GM12872 (cell line): Measurements from ENCODE around the gene PEBP1.

Source experiments
- CTCF ChIP-seq: IDR thresholded peaks from 3 replicates; pipeline ENCODE4 v1.5.1; 2011; ENCODE audit warnings: low read depth, mild to moderate bottlenecking, low read length, moderate library complexity; ENCODE audit not compliant: insufficient read depth

The PEBP1 gene

GRCh38 chr12:118102609-118103008 is 33.3 kb upstream of the PEBP1 start:
- TF ChIP-seq CTCF, result no peak

- TF ChIP-seq CTCF, result no peak
These were observed 32.7 kb upstream of the PEBP1 start for GRCh38 chr12:118103201-118103600.

DNA sequence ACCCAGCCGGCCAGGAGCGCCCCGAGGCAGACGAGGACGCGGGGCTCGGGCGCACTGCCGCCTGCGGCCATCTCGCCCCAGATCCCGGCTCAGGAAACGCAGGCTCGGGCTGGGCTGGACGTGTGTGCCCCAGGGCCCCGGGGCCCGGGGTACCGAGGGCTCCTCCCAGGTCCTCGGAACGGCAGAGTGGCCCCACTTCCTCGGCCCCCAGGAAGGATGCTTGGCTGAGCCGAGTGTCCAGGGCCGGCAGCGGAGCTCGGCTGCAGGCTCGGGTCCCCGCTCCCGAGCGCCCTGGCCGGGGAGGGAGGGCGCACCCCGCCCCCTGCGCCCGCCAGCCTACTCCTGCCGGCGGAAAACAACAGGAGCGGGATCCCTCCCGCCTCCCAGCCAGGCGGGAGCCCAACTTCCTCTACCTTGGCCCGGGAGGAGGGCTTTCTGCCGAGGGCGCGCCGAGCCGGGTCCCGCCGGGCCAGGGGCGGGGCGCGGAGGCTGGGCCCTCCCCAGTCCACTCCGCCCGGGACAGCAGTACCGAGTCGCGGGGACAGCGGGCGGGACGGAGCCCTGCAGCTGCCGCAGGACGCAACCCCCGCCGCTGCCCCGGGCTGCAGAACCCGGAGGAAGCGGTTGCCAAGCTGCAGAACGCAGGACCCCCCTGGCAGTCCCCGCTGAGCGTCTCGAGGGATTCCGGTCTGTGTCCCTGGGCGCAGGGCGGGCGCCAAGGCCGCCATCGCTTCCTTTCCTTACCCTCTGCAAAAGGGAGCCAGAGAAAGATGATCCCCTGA is 32.1 kb upstream of the PEBP1 start, which contains the start of gene VSIG10:
Gene VSIG10 (minus strand): TSS at position 411 of the 782 bp plus-strand sequence. CDS start 340 bp downstream, at position 71.
- TF ChIP-seq CTCF, result no peak

GRCh38 chr12:118107011-118107410 is 28.9 kb upstream of the PEBP1 start:
- TF ChIP-seq CTCF, result no peak

GRCh38 chr12:118107694-118108093 is 28.2 kb upstream of the PEBP1 start:
- TF ChIP-seq CTCF, result no peak

DNA sequence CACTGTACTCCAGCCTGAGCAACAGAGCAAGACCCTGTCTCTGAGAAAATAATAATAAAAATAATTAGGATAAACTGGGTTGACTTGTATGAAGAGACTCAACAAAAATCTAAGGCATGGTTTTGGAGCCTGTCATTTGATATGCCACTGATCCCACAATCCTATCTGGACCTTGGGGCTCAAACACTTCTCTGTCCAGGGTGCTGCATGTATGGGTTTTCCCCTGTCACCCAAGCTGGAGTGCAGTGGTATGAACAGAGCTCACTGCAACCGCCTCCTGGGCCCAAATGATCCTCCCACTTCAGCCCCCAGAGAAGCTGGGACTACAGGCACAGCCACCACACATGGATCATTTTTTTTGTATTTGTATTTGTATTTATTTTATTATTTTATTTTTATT is 26.8 kb upstream of the PEBP1 start:
- no peak for TF ChIP-seq CTCF

DNA sequence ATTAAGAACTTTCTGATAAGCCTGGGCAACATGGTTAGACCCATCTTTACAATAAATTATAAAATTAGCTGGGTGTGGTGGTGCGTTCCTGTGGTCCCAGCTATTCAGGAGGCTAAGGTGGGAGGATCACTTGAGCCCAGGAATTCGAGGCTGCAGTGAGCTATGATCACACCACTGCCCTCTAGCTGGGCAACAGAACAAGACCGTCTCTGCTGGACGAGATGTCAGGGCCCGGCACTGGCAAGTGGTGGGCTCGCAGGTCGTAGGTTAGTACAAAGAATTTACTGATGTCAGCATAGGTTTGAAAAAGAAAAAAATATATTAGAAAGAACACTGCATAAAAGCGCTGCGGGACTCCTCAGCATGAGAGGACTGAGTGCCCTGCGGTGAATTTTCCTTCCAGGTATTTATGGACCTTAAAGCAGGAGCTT is 16.5 kb upstream of the PEBP1 start:
- TF ChIP-seq CTCF, result no peak
